ENCODE measurements around the gene TBC1D19. TPM values are rescaled to one million over a fixed set of nuclear protein-coding genes. Genes with fewer than 3 reads are reported as not detected.
"Not testable (repeated sequence)": the region's sequence is repeated elsewhere in the genome, so short reads cannot be mapped to it uniquely, and the experiment has no call there.

The TBC1D19 gene
- total RNA-seq, 4 donors from 2014 or later, result 25.0 to 31.8 (median 31.4) TPM

DNA sequence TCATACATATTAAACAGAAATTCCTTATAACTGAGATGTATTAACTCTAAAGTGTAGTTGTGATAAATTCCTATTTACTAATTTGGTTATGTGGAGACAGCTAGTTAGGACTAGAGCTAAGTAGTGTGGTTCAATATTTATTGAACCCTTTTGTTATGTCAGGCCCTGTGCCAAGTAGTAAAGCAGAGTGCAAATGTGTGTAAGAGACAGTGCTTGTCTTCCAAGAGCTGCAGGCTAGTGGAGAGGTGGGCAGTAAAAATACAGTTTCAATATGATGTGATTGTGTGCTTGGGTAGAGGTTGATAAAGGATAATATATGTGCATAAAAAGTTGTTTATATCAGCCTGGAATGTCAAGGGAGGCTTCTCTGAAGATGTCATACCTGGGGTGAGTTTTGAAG lies 80.0 kb downstream of the TBC1D19 start:
- intact Hi-C loops (cut with DNase I), result no loop called here
- no peak overlapping the region for H3K4me3 ChIP-seq (replicated peaks in 1 of 3)
- TF ChIP-seq POLR2A (IDR thresholded peaks at IDR 0.05), result no peak
- TF ChIP-seq, protein P1, sequence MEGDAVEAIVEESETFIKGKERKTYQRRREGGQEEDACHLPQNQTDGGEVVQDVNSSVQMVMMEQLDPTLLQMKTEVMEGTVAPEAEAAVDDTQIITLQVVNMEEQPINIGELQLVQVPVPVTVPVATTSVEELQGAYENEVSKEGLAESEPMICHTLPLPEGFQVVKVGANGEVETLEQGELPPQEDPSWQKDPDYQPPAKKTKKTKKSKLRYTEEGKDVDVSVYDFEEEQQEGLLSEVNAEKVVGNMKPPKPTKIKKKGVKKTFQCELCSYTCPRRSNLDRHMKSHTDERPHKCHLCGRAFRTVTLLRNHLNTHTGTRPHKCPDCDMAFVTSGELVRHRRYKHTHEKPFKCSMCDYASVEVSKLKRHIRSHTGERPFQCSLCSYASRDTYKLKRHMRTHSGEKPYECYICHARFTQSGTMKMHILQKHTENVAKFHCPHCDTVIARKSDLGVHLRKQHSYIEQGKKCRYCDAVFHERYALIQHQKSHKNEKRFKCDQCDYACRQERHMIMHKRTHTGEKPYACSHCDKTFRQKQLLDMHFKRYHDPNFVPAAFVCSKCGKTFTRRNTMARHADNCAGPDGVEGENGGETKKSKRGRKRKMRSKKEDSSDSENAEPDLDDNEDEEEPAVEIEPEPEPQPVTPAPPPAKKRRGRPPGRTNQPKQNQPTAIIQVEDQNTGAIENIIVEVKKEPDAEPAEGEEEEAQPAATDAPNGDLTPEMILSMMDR (IDR thresholded peaks at IDR 0.05), result no peak
- no peaks in the 10 kb centered on the region for H3K4me1 ChIP-seq
- no peak for DNase-seq
- no peaks in the 10 kb centered on the region for H3K27me3 ChIP-seq
- H3K36me3 ChIP-seq, result peaks cover 0 to 6% of the 10 kb centered on the region in 2 donors
- H3K9me3 ChIP-seq, result no peaks in the 10 kb centered on the region
- no peak overlapping the region for H3K27ac ChIP-seq

DNA sequence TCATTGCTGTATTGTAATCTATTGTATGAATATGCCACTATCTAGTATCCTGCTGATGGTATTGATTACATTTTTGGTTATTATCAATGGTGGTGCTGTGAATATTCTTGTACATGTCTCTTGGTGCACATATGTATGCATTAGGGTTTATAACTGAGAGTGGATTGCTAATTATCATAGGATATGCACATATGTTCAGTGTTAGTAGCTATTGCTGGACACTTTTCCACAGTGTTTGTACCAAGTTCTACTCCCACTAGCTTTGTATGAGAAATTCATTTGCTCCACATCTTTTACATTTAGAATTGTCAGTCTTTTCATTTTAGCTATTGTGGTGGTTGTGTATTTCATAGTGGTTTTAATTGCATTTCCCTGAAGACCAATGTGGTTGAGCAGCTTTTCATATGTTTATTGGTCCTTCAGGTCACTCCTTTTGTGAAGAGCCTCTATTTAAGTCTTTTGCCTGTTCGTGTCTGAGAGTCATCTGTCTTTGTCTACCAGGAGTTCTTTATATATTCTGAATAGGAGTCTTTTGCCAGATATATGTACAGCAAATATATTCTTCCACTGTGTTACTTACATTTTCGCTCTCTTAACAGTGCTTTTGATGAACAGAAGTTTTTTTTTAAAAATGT lies 87.1 kb downstream of the TBC1D19 start:
- H3K9me3 ChIP-seq, result no peaks in the 10 kb centered on the region
- no peaks in the 10 kb centered on the region for H3K36me3 ChIP-seq
- no peak for TF ChIP-seq POLR2A (IDR thresholded peaks at IDR 0.05)
- TF ChIP-seq, protein P1 (IDR thresholded peaks at IDR 0.05), result no peak
- H3K4me1 ChIP-seq, result no peaks in the 10 kb centered on the region
- no peak overlapping the region for H3K4me3 ChIP-seq (replicated peaks in 1 of 3)
- H3K27ac ChIP-seq, result no peak overlapping the region
- DNase-seq, result no peak
- 89 to 94% methylated on average over 2 of the region's 2 CpGs for WGBS, 2 donors
- H3K27me3 ChIP-seq, result no peaks in the 10 kb centered on the region
- intact Hi-C loops (cut with DNase I), result no loop called here

DNA sequence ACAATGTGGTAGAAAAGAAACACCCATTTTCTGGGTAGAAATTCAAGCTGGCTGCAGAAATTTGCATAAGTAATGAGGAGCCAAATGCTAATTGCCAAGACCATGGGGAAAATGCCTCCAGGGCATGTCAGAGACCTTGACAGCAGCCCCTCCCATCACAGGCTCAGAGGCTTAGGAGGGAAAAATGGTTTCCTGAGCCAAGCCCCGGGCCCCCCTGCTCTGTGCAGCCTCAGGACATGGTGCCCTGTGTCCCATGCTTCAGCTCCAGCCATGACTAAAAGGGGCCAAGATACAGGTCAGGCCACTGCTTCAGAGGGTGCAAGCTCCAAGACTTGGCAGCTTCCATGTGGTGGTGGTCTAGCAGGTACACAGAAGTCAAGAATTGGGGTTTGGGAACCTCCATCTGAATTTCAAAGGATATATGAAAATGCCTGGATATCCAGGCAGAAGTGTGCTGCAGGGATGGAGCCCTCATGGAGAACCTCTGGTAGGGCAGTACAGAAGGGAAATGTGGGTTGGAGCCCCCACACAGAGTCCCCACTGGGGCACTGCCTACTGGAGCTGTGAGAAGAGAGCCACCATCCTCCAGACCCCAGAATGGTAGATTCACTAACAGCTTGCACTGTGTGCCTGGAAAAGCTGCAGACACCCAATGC lies 95.3 kb downstream of the TBC1D19 start:
- H3K9me3 ChIP-seq; H3K4me3 ChIP-seq (replicated peaks in 1 of 3); H3K4me1 ChIP-seq; H3K36me3 ChIP-seq; intact Hi-C loops (cut with DNase I); H3K27me3 ChIP-seq; DNase-seq; H3K27ac ChIP-seq: not testable (repeated sequence)
- WGBS, 2 donors, result 92 to 100% methylated on average over 1 of the region's 1 CpG

DNA sequence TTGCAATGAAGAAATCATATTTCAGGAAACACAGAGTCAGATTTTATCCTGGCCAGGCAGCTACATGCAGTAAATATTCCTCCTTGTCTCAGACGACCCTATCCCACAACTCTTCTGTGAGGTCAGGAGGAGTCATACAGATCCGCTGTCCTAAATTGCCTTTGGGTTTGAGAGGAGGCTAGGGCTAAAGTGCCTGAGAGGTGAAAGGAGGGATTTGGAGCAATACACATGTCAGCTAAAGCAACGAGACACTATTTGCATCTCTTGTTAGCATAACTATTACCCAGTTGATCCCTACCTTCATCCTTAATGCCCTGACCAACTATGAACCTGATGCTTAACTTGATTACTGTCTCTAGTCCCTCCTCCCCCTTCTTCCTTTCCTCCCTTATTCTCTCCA lies 98.6 kb downstream of the TBC1D19 start:
- H3K27ac ChIP-seq, result no peak overlapping the region
- H3K36me3 ChIP-seq, result no peaks in the 10 kb centered on the region
- DNase-seq, result no peak
- H3K4me3 ChIP-seq (replicated peaks in 1 of 3), result no peak overlapping the region
- H3K4me1 ChIP-seq, result no peaks in the 10 kb centered on the region
- no peaks in the 10 kb centered on the region for H3K9me3 ChIP-seq
- WGBS, 2 donors, result 88 to 92% methylated on average over 3 of the region's 3 CpGs
- H3K27me3 ChIP-seq, result no peaks in the 10 kb centered on the region
- intact Hi-C loops (cut with DNase I), result no loop called here
- no peak for TF ChIP-seq POLR2A (IDR thresholded peaks at IDR 0.05)
- TF ChIP-seq, protein P1 (IDR thresholded peaks at IDR 0.05), result no peak

- 98 to 100% methylated on average over 1 of the region's 1 CpG for WGBS, 2 donors
Observed at GRCh38 chr4:26685250-26685649, 101.4 kb downstream of the TBC1D19 start.

More at GRCh38 chr4:26685250-26685649, 101.4 kb downstream of the TBC1D19 start:
- H3K9me3 ChIP-seq, result no peaks in the 10 kb centered on the region
- no peaks in the 10 kb centered on the region for H3K27me3 ChIP-seq
- H3K4me3 ChIP-seq (replicated peaks in 1 of 3), result no peak overlapping the region
- no peaks in the 10 kb centered on the region for H3K4me1 ChIP-seq
- intact Hi-C loops (cut with DNase I), result no loop called here
- no peak for DNase-seq
- no peak for TF ChIP-seq POLR2A (IDR thresholded peaks at IDR 0.05)
- TF ChIP-seq, protein P1 (IDR thresholded peaks at IDR 0.05), result no peak
- H3K27ac ChIP-seq, result no peak overlapping the region
- no peaks in the 10 kb centered on the region for H3K36me3 ChIP-seq

Measured in thyroid gland (tissue), 4 donors.